ENCODE measurements around the gene DYRK1A. TPM values are rescaled to one million over a fixed set of nuclear protein-coding genes. Genes with fewer than 3 reads are reported as not detected.

DYRK1A gene
- total RNA-seq, 1 experiment from 2014 or later = 49.3 TPM

DNA sequence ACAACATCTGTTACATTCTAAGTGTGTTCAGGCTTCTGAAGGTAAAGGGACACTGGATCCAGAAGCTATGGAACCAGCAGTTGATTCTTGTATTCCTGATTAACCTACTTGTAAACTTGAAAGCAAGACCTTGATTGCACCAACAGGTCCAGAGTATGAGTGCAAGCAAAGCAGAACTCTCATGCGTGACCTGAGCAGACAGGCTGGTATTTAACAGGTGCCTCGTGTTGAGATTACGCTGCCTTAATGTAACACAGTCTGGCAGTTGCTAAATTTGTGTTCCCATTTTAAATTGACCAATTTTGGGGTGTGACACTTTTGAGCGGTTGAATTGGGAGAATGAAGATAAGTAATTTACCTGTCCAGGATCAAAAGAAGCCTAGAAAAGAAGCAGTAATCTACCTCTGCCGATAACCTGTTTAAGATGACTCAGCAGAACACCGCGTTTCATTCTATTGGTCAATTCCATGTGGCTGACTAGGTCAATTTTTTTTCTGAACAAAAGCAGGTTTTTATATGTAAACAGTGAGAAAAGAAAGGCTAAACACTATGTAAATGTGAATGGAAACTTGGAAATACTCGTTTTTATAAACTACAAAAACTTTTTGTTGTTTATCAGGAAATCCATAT lies 147.6 kb downstream of the DYRK1A start:
- Histone ChIP-seq H3K9me2 (ENCODE audit: insufficient read depth) (no peaks in the 10 kb centered on the region), H3K4me2 (ENCODE audit: low read length) (no peak overlapping the region), H3K27ac (ENCODE audit: low read depth, low read length) (no peak overlapping the region), H4K20me1 (ENCODE audit: insufficient read depth) (no peaks in the 10 kb centered on the region), H3K4me1 (ENCODE audit: control insufficient read depth in 1 of 2, insufficient read depth in 2 of 2, low read length in 2 of 2) (no peaks in the 10 kb centered on the region), H3K79me2 (ENCODE audit: insufficient read depth, low read length) (peaks cover 20% of the 10 kb centered on the region), H3K27me3 (ENCODE audit: insufficient read depth, low read length) (no peaks in the 10 kb centered on the region), H3K36me3 (ENCODE audit: control insufficient read depth in 1 of 2, insufficient read depth in 2 of 2, low read length in 2 of 2) (peaks cover 13 to 41% of the 10 kb centered on the region in 2 experiments), H3K9ac (ENCODE audit: low read length) (no peak overlapping the region), H2AFZ (ENCODE audit: low read depth, low read length, poor library complexity, severe bottlenecking) (no peak overlapping the region), H3K9me3 (ENCODE audit: control insufficient read depth in 1 of 2, insufficient read depth in 1 of 2, low read depth in 1 of 2, low read length in 2 of 2) (no peaks in the 10 kb centered on the region), H3K4me3 (replicated peaks in 1 of 2; ENCODE audit: low read depth in 1 of 2, low read length in 2 of 2) (no peak overlapping the region)
- DNase-seq (ENCODE audit: low read depth, low spot score) (no peak), ATAC-seq (no peak)
- TF ChIP-seq POLR2AphosphoS5 (IDR thresholded peaks at IDR 0.05; ENCODE audit: low read depth, low read length) (no peak), RAD21 (IDR thresholded peaks at IDR 0.05; ENCODE audit: low read depth) (no peak), YY1 (IDR thresholded peaks at IDR 0.05; ENCODE audit: extremely low read depth, insufficient replicate concordance, low read depth, low read length) (no peak), JUND (IDR thresholded peaks at IDR 0.05) (no peak), SIN3A (IDR thresholded peaks at IDR 0.05; ENCODE audit: low read depth) (no peak), FOSL1 (IDR thresholded peaks at IDR 0.05; ENCODE audit: low read depth) (no peak), ELF1 (IDR thresholded peaks at IDR 0.05; ENCODE audit: borderline replicate concordance, low read depth) (no peak), POLR2A (IDR thresholded peaks at IDR 0.05; ENCODE audit: borderline replicate concordance, extremely low read depth, insufficient read depth, insufficient read length) (no peak), SRF (IDR thresholded peaks at IDR 0.05; ENCODE audit: low read depth) (no peak), TCF7L2 (IDR thresholded peaks at IDR 0.05; ENCODE audit: borderline replicate concordance, extremely low read depth, insufficient read depth, insufficient read length) (no peak), EZH2 (IDR thresholded peaks at IDR 0.05) (no peak), CEBPB (IDR thresholded peaks at IDR 0.05; ENCODE audit: low read depth) (no peak), ZFX (IDR thresholded peaks at IDR 0.05) (no peak), ZNF274 (IDR thresholded peaks at IDR 0.05; ENCODE audit: low read depth, low read length) (no peak), EGR1 (IDR thresholded peaks at IDR 0.05; ENCODE audit: low read depth) (no peak)
- TF ChIP-seq, protein P1, sequence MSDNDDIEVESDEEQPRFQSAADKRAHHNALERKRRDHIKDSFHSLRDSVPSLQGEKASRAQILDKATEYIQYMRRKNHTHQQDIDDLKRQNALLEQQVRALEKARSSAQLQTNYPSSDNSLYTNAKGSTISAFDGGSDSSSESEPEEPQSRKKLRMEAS (IDR thresholded peaks at IDR 0.05) = no peak
- TF ChIP-seq, protein P2, sequence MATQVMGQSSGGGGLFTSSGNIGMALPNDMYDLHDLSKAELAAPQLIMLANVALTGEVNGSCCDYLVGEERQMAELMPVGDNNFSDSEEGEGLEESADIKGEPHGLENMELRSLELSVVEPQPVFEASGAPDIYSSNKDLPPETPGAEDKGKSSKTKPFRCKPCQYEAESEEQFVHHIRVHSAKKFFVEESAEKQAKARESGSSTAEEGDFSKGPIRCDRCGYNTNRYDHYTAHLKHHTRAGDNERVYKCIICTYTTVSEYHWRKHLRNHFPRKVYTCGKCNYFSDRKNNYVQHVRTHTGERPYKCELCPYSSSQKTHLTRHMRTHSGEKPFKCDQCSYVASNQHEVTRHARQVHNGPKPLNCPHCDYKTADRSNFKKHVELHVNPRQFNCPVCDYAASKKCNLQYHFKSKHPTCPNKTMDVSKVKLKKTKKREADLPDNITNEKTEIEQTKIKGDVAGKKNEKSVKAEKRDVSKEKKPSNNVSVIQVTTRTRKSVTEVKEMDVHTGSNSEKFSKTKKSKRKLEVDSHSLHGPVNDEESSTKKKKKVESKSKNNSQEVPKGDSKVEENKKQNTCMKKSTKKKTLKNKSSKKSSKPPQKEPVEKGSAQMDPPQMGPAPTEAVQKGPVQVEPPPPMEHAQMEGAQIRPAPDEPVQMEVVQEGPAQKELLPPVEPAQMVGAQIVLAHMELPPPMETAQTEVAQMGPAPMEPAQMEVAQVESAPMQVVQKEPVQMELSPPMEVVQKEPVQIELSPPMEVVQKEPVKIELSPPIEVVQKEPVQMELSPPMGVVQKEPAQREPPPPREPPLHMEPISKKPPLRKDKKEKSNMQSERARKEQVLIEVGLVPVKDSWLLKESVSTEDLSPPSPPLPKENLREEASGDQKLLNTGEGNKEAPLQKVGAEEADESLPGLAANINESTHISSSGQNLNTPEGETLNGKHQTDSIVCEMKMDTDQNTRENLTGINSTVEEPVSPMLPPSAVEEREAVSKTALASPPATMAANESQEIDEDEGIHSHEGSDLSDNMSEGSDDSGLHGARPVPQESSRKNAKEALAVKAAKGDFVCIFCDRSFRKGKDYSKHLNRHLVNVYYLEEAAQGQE (IDR thresholded peaks at IDR 0.05; ENCODE audit: low read depth) = no peak
- TF ChIP-seq, protein P3, sequence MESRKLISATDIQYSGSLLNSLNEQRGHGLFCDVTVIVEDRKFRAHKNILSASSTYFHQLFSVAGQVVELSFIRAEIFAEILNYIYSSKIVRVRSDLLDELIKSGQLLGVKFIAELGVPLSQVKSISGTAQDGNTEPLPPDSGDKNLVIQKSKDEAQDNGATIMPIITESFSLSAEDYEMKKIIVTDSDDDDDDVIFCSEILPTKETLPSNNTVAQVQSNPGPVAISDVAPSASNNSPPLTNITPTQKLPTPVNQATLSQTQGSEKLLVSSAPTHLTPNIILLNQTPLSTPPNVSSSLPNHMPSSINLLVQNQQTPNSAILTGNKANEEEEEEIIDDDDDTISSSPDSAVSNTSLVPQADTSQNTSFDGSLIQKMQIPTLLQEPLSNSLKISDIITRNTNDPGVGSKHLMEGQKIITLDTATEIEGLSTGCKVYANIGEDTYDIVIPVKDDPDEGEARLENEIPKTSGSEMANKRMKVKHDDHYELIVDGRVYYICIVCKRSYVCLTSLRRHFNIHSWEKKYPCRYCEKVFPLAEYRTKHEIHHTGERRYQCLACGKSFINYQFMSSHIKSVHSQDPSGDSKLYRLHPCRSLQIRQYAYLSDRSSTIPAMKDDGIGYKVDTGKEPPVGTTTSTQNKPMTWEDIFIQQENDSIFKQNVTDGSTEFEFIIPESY (IDR thresholded peaks at IDR 0.05; ENCODE audit: extremely low read depth, insufficient replicate concordance, low read length) = no peak
- TF ChIP-seq, protein P4, sequence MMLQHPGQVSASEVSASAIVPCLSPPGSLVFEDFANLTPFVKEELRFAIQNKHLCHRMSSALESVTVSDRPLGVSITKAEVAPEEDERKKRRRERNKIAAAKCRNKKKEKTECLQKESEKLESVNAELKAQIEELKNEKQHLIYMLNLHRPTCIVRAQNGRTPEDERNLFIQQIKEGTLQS (IDR thresholded peaks at IDR 0.05) = no peak
- TF ChIP-seq, protein P5, sequence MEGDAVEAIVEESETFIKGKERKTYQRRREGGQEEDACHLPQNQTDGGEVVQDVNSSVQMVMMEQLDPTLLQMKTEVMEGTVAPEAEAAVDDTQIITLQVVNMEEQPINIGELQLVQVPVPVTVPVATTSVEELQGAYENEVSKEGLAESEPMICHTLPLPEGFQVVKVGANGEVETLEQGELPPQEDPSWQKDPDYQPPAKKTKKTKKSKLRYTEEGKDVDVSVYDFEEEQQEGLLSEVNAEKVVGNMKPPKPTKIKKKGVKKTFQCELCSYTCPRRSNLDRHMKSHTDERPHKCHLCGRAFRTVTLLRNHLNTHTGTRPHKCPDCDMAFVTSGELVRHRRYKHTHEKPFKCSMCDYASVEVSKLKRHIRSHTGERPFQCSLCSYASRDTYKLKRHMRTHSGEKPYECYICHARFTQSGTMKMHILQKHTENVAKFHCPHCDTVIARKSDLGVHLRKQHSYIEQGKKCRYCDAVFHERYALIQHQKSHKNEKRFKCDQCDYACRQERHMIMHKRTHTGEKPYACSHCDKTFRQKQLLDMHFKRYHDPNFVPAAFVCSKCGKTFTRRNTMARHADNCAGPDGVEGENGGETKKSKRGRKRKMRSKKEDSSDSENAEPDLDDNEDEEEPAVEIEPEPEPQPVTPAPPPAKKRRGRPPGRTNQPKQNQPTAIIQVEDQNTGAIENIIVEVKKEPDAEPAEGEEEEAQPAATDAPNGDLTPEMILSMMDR (IDR thresholded peaks at IDR 0.05 in 2 of 3, conservative IDR thresholded peaks at IDR 0.05 in 1 of 3; ENCODE audit: borderline replicate concordance in 1 of 3, insufficient read depth in 1 of 3, low read depth in 2 of 3, low read length in 2 of 3) = no peak
- POLR2A ChIA-PET = no interaction called here
- RAD21 ChIA-PET (ENCODE audit: low non-redundant PET in 1 of 2, low total read pairs in 2 of 2, uncharacterized antibody in 2 of 2, unreplicated experiment in 2 of 2) = no interaction called here
- intact Hi-C loops (cut with micrococcal nuclease) = no loop called here
- no TSS peak for BruUV-seq (replicated peaks)
- CTCF ChIA-PET = no interaction called here
